ENCODE measurements around the gene RNF212B. TPM values are rescaled to one million over a fixed set of nuclear protein-coding genes. Genes with fewer than 3 reads are reported as not detected.
A peak's percentile ranks its signal among the peaks of the same experiment; 100 is the strongest.

RNF212B gene
- total and polyA plus RNA-seq, 2 of the 13 experiments (the other 11 are each of a cell fraction or from before 2014, with no cell fraction given) = 0.05 TPM; not detected in 1

GRCh38 chr14:23284654-23285529 lies 47.2 kb downstream of the RNF212B start (continued):
- 0 out of 2 replicates have a peak, but pooled peaks have one; percentile 68 for TF ChIP-seq ZNF343 (CRISPR knock-in tag; IDR thresholded peaks at IDR 0.05)
- TF ChIP-seq CENPX (CRISPR knock-in tag; IDR thresholded peaks at IDR 0.05) = no peak
- no peak for TF ChIP-seq ZBTB7B (CRISPR knock-in tag; IDR thresholded peaks at IDR 0.05)
- no peak for TF ChIP-seq SSRP1 (CRISPR knock-in tag; IDR thresholded peaks at IDR 0.05)
- TF ChIP-seq TP53 (CRISPR knock-in tag; conservative IDR thresholded peaks at IDR 0.05) = no peak
- no peak; the same call in 1 of the 2 replicates for TF ChIP-seq MXD3 (CRISPR knock-in tag; IDR thresholded peaks at IDR 0.05)
- TF ChIP-seq, protein P1, sequence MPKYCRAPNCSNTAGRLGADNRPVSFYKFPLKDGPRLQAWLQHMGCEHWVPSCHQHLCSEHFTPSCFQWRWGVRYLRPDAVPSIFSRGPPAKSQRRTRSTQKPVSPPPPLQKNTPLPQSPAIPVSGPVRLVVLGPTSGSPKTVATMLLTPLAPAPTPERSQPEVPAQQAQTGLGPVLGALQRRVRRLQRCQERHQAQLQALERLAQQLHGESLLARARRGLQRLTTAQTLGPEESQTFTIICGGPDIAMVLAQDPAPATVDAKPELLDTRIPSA (CRISPR knock-in tag; IDR thresholded peaks at IDR 0.05; ENCODE audit: borderline replicate concordance) = 0 out of 2 replicates have a peak, but pooled peaks have one; percentile 33
- TF ChIP-seq SIN3A (IDR thresholded peaks at IDR 0.05; ENCODE audit: borderline replicate concordance, low read depth, low read length) = no peak
- TF ChIP-seq, protein P2, sequence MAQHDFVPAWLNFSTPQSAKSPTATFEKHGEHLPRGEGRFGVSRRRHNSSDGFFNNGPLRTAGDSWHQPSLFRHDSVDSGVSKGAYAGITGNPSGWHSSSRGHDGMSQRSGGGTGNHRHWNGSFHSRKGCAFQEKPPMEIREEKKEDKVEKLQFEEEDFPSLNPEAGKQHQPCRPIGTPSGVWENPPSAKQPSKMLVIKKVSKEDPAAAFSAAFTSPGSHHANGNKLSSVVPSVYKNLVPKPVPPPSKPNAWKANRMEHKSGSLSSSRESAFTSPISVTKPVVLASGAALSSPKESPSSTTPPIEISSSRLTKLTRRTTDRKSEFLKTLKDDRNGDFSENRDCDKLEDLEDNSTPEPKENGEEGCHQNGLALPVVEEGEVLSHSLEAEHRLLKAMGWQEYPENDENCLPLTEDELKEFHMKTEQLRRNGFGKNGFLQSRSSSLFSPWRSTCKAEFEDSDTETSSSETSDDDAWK (CRISPR knock-in tag; IDR thresholded peaks at IDR 0.05) = no peak
- TF ChIP-seq, protein P3, sequence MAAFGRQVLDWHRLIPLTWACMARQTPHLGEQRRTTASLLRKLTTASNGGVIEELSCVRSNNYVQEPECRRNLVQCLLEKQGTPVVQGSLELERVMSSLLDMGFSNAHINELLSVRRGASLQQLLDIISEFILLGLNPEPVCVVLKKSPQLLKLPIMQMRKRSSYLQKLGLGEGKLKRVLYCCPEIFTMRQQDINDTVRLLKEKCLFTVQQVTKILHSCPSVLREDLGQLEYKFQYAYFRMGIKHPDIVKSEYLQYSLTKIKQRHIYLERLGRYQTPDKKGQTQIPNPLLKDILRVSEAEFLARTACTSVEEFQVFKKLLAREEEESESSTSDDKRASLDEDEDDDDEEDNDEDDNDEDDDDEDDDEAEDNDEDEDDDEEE (CRISPR knock-in tag; IDR thresholded peaks at IDR 0.05) = no peak
- 0 out of 2 replicates have a peak, but pooled peaks have one; percentile 82 for TF ChIP-seq ZNF383 (CRISPR knock-in tag; IDR thresholded peaks at IDR 0.05; ENCODE audit: borderline replicate concordance)
- TF ChIP-seq CSRNP1 (CRISPR knock-in tag; IDR thresholded peaks at IDR 0.05) = no peak
- TF ChIP-seq SMAD9 (CRISPR knock-in tag; IDR thresholded peaks at IDR 0.05) = no peak
- TF ChIP-seq FOXO1 (CRISPR knock-in tag; IDR thresholded peaks at IDR 0.05) = no peak
- no peak for TF ChIP-seq EZH2 (conservative IDR thresholded peaks at IDR 0.05; ENCODE audit: low read depth, low read length)
- TF ChIP-seq FOXO4 (CRISPR knock-in tag; conservative IDR thresholded peaks at IDR 0.05) = no peak
- TF ChIP-seq AHR (CRISPR knock-in tag; IDR thresholded peaks at IDR 0.05) = no peak
- no peak for TF ChIP-seq ZNF354B (CRISPR knock-in tag; IDR thresholded peaks at IDR 0.05)
- TF ChIP-seq YY1 (IDR thresholded peaks at IDR 0.05; ENCODE audit: insufficient read depth, insufficient replicate concordance, low read depth, low read length) = no peak
- 0 out of 2 replicates have a peak, but pooled peaks have one; percentile 33 for TF ChIP-seq SMYD3 (CRISPR knock-in tag; IDR thresholded peaks at IDR 0.05)
- TF ChIP-seq RCOR2 (CRISPR knock-in tag; IDR thresholded peaks at IDR 0.05) = 0 out of 2 replicates have a peak, but pooled peaks have one; percentile 7
- TF ChIP-seq PHF5A (CRISPR knock-in tag; IDR thresholded peaks at IDR 0.05; ENCODE audit: low read depth, unreplicated experiment) = no peak

Measured in HepG2 (cell line).